ENCODE data around the gene KCNK1.

Gene KCNK1

GRCh38 chr1:233620065-233620464 is 6.2 kb downstream of the KCNK1 start:
- H3K4me3 ChIP-seq (ENCODE audit: control insufficient read depth, low read depth, low read length), result no peak overlapping the region
- no peak for DNase-seq (ENCODE audit: low read depth)
- no peak for TF ChIP-seq CTCF (IDR thresholded peaks at IDR 0.05; ENCODE audit: control insufficient read depth, insufficient read depth, low read depth, low read length, missing control alignments)

- TF ChIP-seq CTCF (IDR thresholded peaks at IDR 0.05; ENCODE audit: control insufficient read depth, insufficient read depth, low read depth, low read length, missing control alignments), result no peak
- H3K4me3 ChIP-seq (ENCODE audit: control insufficient read depth, low read depth, low read length), result no peak overlapping the region
- no peak for DNase-seq (ENCODE audit: low read depth)
Observed at GRCh38 chr1:233621923-233622322, 8.0 kb downstream of the KCNK1 start.

GRCh38 chr1:233624289-233624688 is 10.4 kb downstream of the KCNK1 start:
- TF ChIP-seq CTCF (IDR thresholded peaks at IDR 0.05; ENCODE audit: control insufficient read depth, insufficient read depth, low read depth, low read length, missing control alignments), result no peak
- H3K4me3 ChIP-seq (ENCODE audit: control insufficient read depth, low read depth, low read length), result no peak overlapping the region
- no peak for DNase-seq (ENCODE audit: low read depth)

GRCh38 chr1:233625087-233625486 is 11.2 kb downstream of the KCNK1 start:
- no peak for DNase-seq (ENCODE audit: low read depth)
- no peak for TF ChIP-seq CTCF (IDR thresholded peaks at IDR 0.05; ENCODE audit: control insufficient read depth, insufficient read depth, low read depth, low read length, missing control alignments)
- H3K4me3 ChIP-seq (ENCODE audit: control insufficient read depth, low read depth, low read length), result no peak overlapping the region

- no peak for TF ChIP-seq CTCF (IDR thresholded peaks at IDR 0.05; ENCODE audit: control insufficient read depth, insufficient read depth, low read depth, low read length, missing control alignments)
- H3K4me3 ChIP-seq (ENCODE audit: control insufficient read depth, low read depth, low read length), result no peak overlapping the region
- no peak for DNase-seq (ENCODE audit: low read depth)
Observed at GRCh38 chr1:233625510-233625981, 11.6 kb downstream of the KCNK1 start.

GRCh38 chr1:233627376-233627775 is 13.5 kb downstream of the KCNK1 start:
- no peak for DNase-seq (ENCODE audit: low read depth)
- no peak overlapping the region for H3K4me3 ChIP-seq (ENCODE audit: control insufficient read depth, low read depth, low read length)
- no peak for TF ChIP-seq CTCF (IDR thresholded peaks at IDR 0.05; ENCODE audit: control insufficient read depth, insufficient read depth, low read depth, low read length, missing control alignments)

- no peak for DNase-seq (ENCODE audit: low read depth)
- H3K4me3 ChIP-seq (ENCODE audit: control insufficient read depth, low read depth, low read length), result no peak overlapping the region
- TF ChIP-seq CTCF (IDR thresholded peaks at IDR 0.05; ENCODE audit: control insufficient read depth, insufficient read depth, low read depth, low read length, missing control alignments), result no peak
Observed at GRCh38 chr1:233627823-233628222, 13.9 kb downstream of the KCNK1 start.
